Epithelial cell of esophagus (primary cell): ENCODE results near the gene AGPAT3.

Experiments
- DNase-seq: peaks from one replicate; pipeline ENCODE4 v3.0.0; 2010; ENCODE audit warnings: low read depth
- H3K4me3 ChIP-seq: 2 replicates; pipeline ENCODE4 v1.5.1; 2011; ENCODE audit warnings: mild to moderate bottlenecking, low read length, control low read depth
- CTCF ChIP-seq: IDR thresholded peaks from 2 replicates; pipeline ENCODE4 v1.5.1; 2011; ENCODE audit warnings: low read depth, mild to moderate bottlenecking, low read length, control low read depth, inconsistent platforms; ENCODE audit not compliant: insufficient read depth; ENCODE audit errors: missing control alignments

The AGPAT3 gene

GRCh38 chr21:43950481-43950880, 85.5 kb downstream of the AGPAT3 start:
- H3K4me3 ChIP-seq: no peak overlapping the region
- TF ChIP-seq CTCF: no peak
- no peak for DNase-seq

- DNase-seq: no peak
- no peak for TF ChIP-seq CTCF
Measured at GRCh38 chr21:43950936-43951335, 85.9 kb downstream of the AGPAT3 start.

GRCh38 chr21:43951911-43952703, 87.1 kb downstream of the AGPAT3 start:
- no peak overlapping the region for H3K4me3 ChIP-seq
- DNase-seq: no peak
- no peak for TF ChIP-seq CTCF

More at GRCh38 chr21:43950936-43951335, 85.9 kb downstream of the AGPAT3 start:
- no peak overlapping the region for H3K4me3 ChIP-seq

GRCh38 chr21:43953021-43953420, 88.0 kb downstream of the AGPAT3 start:
- no peak overlapping the region for H3K4me3 ChIP-seq
- no peak for DNase-seq
- TF ChIP-seq CTCF: no peak

- H3K4me3 ChIP-seq: no peak overlapping the region
- no peak for DNase-seq
- TF ChIP-seq CTCF: no peak
Measured at GRCh38 chr21:43954042-43954441, 89.0 kb downstream of the AGPAT3 start.

GRCh38 chr21:43954896-43955295, 89.9 kb downstream of the AGPAT3 start:
- TF ChIP-seq CTCF: no peak
- H3K4me3 ChIP-seq: no peak overlapping the region
- no peak for DNase-seq
